DND-41 (cell line): Measurements from ENCODE around the gene ANKLE2.

Experiments used
- CTCF ChIP-seq: IDR thresholded peaks from 2 replicates; pipeline ENCODE4 v1.5.1; 2012; ENCODE audit warnings: borderline replicate concordance, low read length, moderate library complexity, mild to moderate bottlenecking; ENCODE audit not compliant: poor library complexity, severe bottlenecking; ENCODE audit errors: extremely low read depth
- EZH2 ChIP-seq: IDR thresholded peaks from 3 replicates; pipeline ENCODE4 v1.6.1; 2012; ENCODE audit warnings: borderline replicate concordance, low read depth, mild to moderate bottlenecking, moderate library complexity, low read length, inconsistent platforms; ENCODE audit not compliant: severe bottlenecking

DNA sequence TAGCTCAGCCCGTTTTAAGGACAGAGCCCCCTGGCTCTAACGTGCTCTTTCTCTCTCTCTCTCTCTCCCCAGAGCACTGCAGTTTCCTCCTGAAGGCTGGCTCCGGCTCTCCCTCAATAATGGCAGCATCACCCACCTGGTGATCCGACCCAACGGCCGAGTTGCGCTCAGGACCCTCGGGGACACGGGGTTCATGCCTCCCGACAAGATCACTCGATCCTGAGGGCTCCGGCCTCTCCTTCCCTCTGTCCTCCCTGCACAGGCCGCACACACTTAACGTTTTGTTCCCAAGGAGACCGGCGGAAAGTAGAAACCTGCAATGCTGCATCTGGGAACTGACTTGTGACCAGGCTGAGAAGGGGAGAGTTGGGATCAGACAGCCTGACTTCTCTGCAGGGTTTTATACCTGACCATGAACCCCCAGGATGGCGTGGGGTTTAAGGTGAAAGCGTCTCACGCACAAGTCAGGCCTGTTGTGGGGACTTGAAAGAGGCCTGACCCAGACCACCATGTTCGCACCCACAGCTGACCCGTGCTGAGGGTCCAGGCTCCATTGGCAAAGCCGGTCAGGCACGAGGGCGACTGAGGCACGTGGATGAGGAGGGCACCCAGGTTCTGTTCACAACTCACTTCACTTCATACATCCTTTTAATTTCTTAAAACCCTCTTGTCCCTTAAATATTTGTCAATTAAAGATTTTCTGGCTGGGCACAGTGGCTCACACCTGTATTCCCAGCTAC lies 40.9 kb downstream of the ANKLE2 start:
- no peak for TF ChIP-seq CTCF
- TF ChIP-seq EZH2: no peak
